WTC11 (cell line): ENCODE data around the gene UBE2R2. TPM values are rescaled to one million over a fixed set of nuclear protein-coding genes. Genes with fewer than 3 reads are reported as not detected.

Experiments used
- ATAC-seq: fragments of 200-7000 bp; cut with Tn5 transposase; 2 replicates; pipeline ENCODE4 v1.10.0; 2021; ENCODE audit warnings: mild to moderate bottlenecking, moderate library complexity
- CTCF ChIA-PET: fragments of 300-600 bp; sonication (Branson Sonifier 250); formaldehyde crosslinking; loops from one replicate; lab custom pipeline; 2021; ENCODE audit warnings: antibody characterized with exemption; lab: Charles Lee
- POLR2A ChIA-PET: fragments of 350-600 bp; sonication (Branson Sonifier 250); formaldehyde crosslinking; loops from one replicate; lab custom pipeline; 2021; ENCODE audit warnings: antibody characterized with exemption; lab: Charles Lee
- DNase-seq: peaks from one replicate; pipeline ENCODE4 v3.0.0; 2021; ENCODE audit warnings: low spot score
- H3K27ac Mint-ChIP-seq: 2 replicates; pipeline ENCODE4 v1.8.0; 2021; ENCODE audit warnings: mixed read lengths
- H3K27me3 Mint-ChIP-seq: 2 replicates; pipeline ENCODE4 v1.8.0; 2021; ENCODE audit warnings: low read depth, mild to moderate bottlenecking, moderate library complexity, mixed read lengths
- H3K36me3 Mint-ChIP-seq: 2 replicates; pipeline ENCODE4 v1.8.0; 2021; ENCODE audit warnings: mixed read lengths
- H3K4me1 Mint-ChIP-seq: 2 replicates; pipeline ENCODE4 v1.8.0; 2022; ENCODE audit warnings: mixed read lengths
- H3K4me3 Mint-ChIP-seq: 2 replicates; pipeline ENCODE4 v1.8.0; 2021; ENCODE audit warnings: mild to moderate bottlenecking, moderate library complexity, mixed read lengths
- H3K9me3 Mint-ChIP-seq: 2 replicates; pipeline ENCODE4 v1.8.0; 2021; ENCODE audit warnings: mixed read lengths
- AR ChIP-seq: fragments of 250-450 bp; sonication (Bioruptor Pico); IDR thresholded peaks from 2 replicates; pipeline ENCODE4 v1.9.0; 2021; ENCODE audit warnings: mild to moderate bottlenecking
- ATF3 ChIP-seq: sonication (generic); formaldehyde crosslinking; conservative IDR thresholded peaks from 2 replicates; pipeline ENCODE4 v1.8.1; 2022; ENCODE audit warnings: mild to moderate bottlenecking, missing genetic modification reagents
- CBFB ChIP-seq: sonication (generic); formaldehyde crosslinking; IDR thresholded peaks from 2 replicates; pipeline ENCODE4 v1.8.1; 2022; ENCODE audit warnings: mild to moderate bottlenecking, low read depth, missing genetic modification reagents
- CREB1 ChIP-seq: sonication (generic); formaldehyde crosslinking; IDR thresholded peaks from 2 replicates; pipeline ENCODE4 v1.8.0; 2023; ENCODE audit warnings: mild to moderate bottlenecking, missing genetic modification reagents
- ESRRA ChIP-seq: sonication (generic); formaldehyde crosslinking; IDR thresholded peaks from 2 replicates; pipeline ENCODE4 v1.8.1; 2022; ENCODE audit warnings: mild to moderate bottlenecking, missing genetic modification reagents, borderline replicate concordance
- GABPB1 ChIP-seq: sonication (generic); formaldehyde crosslinking; IDR thresholded peaks from 2 replicates; pipeline ENCODE4 v1.8.1; 2023; ENCODE audit warnings: mild to moderate bottlenecking, missing genetic modification reagents
- KAT7 ChIP-seq: sonication (generic); formaldehyde crosslinking; IDR thresholded peaks from 2 replicates; pipeline ENCODE4 v1.8.1; 2023; ENCODE audit warnings: missing genetic modification reagents, mild to moderate bottlenecking, borderline replicate concordance
- MLX ChIP-seq: sonication (generic); formaldehyde crosslinking; IDR thresholded peaks from 2 replicates; pipeline ENCODE4 v1.8.1; 2023; ENCODE audit warnings: mild to moderate bottlenecking, missing genetic modification reagents, moderate library complexity
- NFE2L1 ChIP-seq: sonication (generic); formaldehyde crosslinking; IDR thresholded peaks from 2 replicates; pipeline ENCODE4 v1.8.1; 2023; ENCODE audit warnings: missing genetic modification reagents
- NFYB ChIP-seq: sonication (generic); formaldehyde crosslinking; conservative IDR thresholded peaks from 2 replicates; pipeline ENCODE4 v1.8.0; 2022; ENCODE audit warnings: low read depth, missing genetic modification reagents
- TCF7 ChIP-seq: sonication (generic); formaldehyde crosslinking; IDR thresholded peaks from 2 replicates; pipeline ENCODE4 v1.8.0; 2022; ENCODE audit warnings: mild to moderate bottlenecking, low read depth, missing genetic modification reagents, moderate library complexity
- TEAD4 ChIP-seq: sonication (generic); formaldehyde crosslinking; IDR thresholded peaks from 2 replicates; pipeline ENCODE4 v1.8.0; 2022; ENCODE audit warnings: mild to moderate bottlenecking, missing genetic modification reagents
- ZNF121 ChIP-seq: sonication (generic); formaldehyde crosslinking; IDR thresholded peaks from 2 replicates; pipeline ENCODE4 v1.8.0; 2023; ENCODE audit warnings: missing genetic modification reagents
- ZNF138 ChIP-seq: sonication (generic); formaldehyde crosslinking; conservative IDR thresholded peaks from 2 replicates; pipeline ENCODE4 v1.8.1; 2022; ENCODE audit warnings: mild to moderate bottlenecking, moderate library complexity, missing genetic modification reagents
- ZNF232 ChIP-seq: sonication (generic); formaldehyde crosslinking; IDR thresholded peaks from 2 replicates; pipeline ENCODE4 v1.8.0; 2022; ENCODE audit warnings: mild to moderate bottlenecking, missing genetic modification reagents
- ZNF263 ChIP-seq: sonication (generic); formaldehyde crosslinking; IDR thresholded peaks from 2 replicates; pipeline ENCODE4 v1.8.1; 2022; ENCODE audit warnings: low read depth, mild to moderate bottlenecking, moderate library complexity, missing genetic modification reagents
- ZNF671 ChIP-seq: fragments of 250-450 bp; sonication (Bioruptor Pico); IDR thresholded peaks from 2 replicates; pipeline ENCODE4 v1.8.0; 2021; ENCODE audit warnings: mild to moderate bottlenecking
- total RNA-seq: library from RNA; stranded (reverse); gene quantifications from 3 replicates; pipeline ENCODE4 v1.2.3, GENCODE V29; 2021

Gene UBE2R2
- total RNA-seq, 1 experiment from 2014 or later: 45.0 TPM

GRCh38 chr9:33934188-33934878 lies 117.4 kb downstream of the UBE2R2 start:
- peak; percentile 61 for ATAC-seq

GRCh38 chr9:33939924-33940874 lies 123.2 kb downstream of the UBE2R2 start:
- H3K4me1 Mint-ChIP-seq: peaks cover 14% of the 10 kb centered on the region
- no peak for ATAC-seq
- H3K27me3 Mint-ChIP-seq: no peaks in the 10 kb centered on the region
- CTCF ChIA-PET: interaction anchor here (0.8 kb wide), 1 partner anchor 15 kb away, joined by 3 read pairs; no protein-coding TSS in a partner anchor
- no peak overlapping the region for H3K27ac Mint-ChIP-seq
- H3K9me3 Mint-ChIP-seq: no peaks in the 10 kb centered on the region
- peaks cover 61% of the 10 kb centered on the region for H3K36me3 Mint-ChIP-seq
- DNase-seq: no peak
- TF ChIP-seq NFE2L1 (CRISPR knock-in tag): no peak
- peak; percentile 65 for TF ChIP-seq GABPB1
- POLR2A ChIA-PET: no interaction called here
- H3K4me3 Mint-ChIP-seq: no peak overlapping the region

More at GRCh38 chr9:33934188-33934878, 117.4 kb downstream of the UBE2R2 start:
- Mint-ChIP-seq H3K27me3 (no peaks in the 10 kb centered on the region), H3K9me3 (no peaks in the 10 kb centered on the region), H3K27ac (peak overlapping the region; percentile 60), H3K36me3 (peaks cover 72% of the 10 kb centered on the region), H3K4me1 (peaks cover 22% of the 10 kb centered on the region), H3K4me3 (0 out of 2 replicates have a peak overlapping the region, but pooled peaks have one; percentile 0)
- ChIA-PET POLR2A (no interaction called here), CTCF (interaction anchor here (1.3 to 3.5 kb wide), 5 partner anchors 9 to 196 kb away, joined by 3 to 23 read pairs (median 4); partner anchors contain the start of gene PRSS3)
- DNase-seq: no peak
- TF ChIP-seq CREB1 (no peak), ZNF138 (no peak), ZNF263 (CRISPR knock-in tag) (no peak), ZNF232 (CRISPR knock-in tag) (no peak), ATF3 (no peak), AR (CRISPR knock-in tag) (no peak), ZNF671 (CRISPR knock-in tag) (no peak), TCF7 (CRISPR knock-in tag) (no peak), CBFB (CRISPR knock-in tag) (no peak), ESRRA (CRISPR knock-in tag) (no peak), NFYB (CRISPR knock-in tag) (no peak), TEAD4 (CRISPR knock-in tag) (no peak)

- no peak overlapping the region for H3K4me3 Mint-ChIP-seq
- CTCF ChIA-PET: no interaction called here
- ATAC-seq: no peak
Measured at GRCh38 chr9:33942471-33943083, 125.6 kb downstream of the UBE2R2 start.

More at GRCh38 chr9:33942471-33943083, 125.6 kb downstream of the UBE2R2 start:
- peaks cover 3% of the 10 kb centered on the region; the same call in 1 of the 2 replicates for H3K9me3 Mint-ChIP-seq
- no peak for DNase-seq
- no peaks in the 10 kb centered on the region for H3K27me3 Mint-ChIP-seq
- TF ChIP-seq KAT7 (no peak), ZNF121 (CRISPR knock-in tag) (peak; percentile 70; the same call in 1 of the 2 replicates), MLX (no peak)
- peaks cover 6% of the 10 kb centered on the region; the same call in 1 of the 2 replicates for H3K4me1 Mint-ChIP-seq
- POLR2A ChIA-PET: no interaction called here
- peaks cover 64% of the 10 kb centered on the region for H3K36me3 Mint-ChIP-seq
- H3K27ac Mint-ChIP-seq: peak overlapping the region; percentile 9
